ENCODE data around the gene SNRPD2. TPM values are rescaled to one million over a fixed set of nuclear protein-coding genes. Genes with fewer than 3 reads are reported as not detected.

SNRPD2 gene
- polyA plus RNA-seq, 1 donor (not counting 4 experiments of a cell fraction or from before 2014, with no cell fraction given) = 1,051 TPM

DNA sequence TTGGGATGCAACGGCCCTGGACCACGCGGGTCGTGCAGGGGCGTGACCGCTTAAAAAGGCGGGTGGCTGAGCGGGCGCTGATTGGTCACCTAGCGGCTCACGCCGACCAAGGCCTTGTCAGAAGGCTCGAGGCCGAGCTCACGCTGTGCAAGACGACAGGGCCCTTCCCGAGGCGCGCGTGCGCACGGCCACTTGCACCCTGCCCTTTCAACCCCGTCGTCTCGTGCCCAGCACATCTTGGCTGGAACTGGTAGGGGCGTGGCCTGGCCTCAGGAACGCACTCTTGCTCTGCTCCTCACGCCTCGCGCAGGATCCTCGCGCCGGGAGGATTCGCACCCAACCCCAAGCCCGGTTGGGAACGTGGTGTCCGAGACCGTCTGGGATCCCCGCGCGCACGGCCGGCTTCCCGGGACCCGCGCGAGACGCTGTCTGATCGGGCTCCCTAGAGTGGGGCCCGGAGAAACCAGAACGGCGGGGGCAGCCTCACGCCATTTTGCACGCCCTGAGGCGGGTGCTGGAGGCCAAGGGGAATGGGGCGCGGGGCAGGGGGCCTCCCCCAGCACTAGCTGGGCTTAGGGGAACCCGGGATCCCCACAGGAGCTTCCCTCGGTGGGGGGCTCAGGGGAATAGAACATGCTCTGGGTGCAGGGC, 41.5 kb upstream of the SNRPD2 start, which contains the start of gene MEIOSIN:
Gene MEIOSIN, plus strand, starts transcription at position 280 of the 651 bp plus-strand sequence. CDS start 1,938 bp downstream, outside the sequence.
- H3K27ac ChIP-seq (ENCODE audit: control insufficient read depth, insufficient read depth, low read length) = no peak within 1 kb of the TSS
- dilution Hi-C loops (cut with MboI; ENCODE audit: extremely low pct_ligation_motif_present, low sequenced_read_pairs) = no loop called here
- H4K20me1 ChIP-seq (ENCODE audit: control insufficient read depth, extremely low read depth, insufficient read depth, low read length) = no peaks in the 10 kb centered on the region
- peaks cover 16% of the 10 kb centered on the region for H3K4me1 ChIP-seq (ENCODE audit: control insufficient read depth, extremely low read depth, insufficient read depth, low read length)
- no peaks in the 10 kb centered on the region for H3K9me1 ChIP-seq (ENCODE audit: control insufficient read depth, extremely low read depth, insufficient read depth, low read length)
- no peak for TF ChIP-seq EZH2 (IDR thresholded peaks at IDR 0.05; ENCODE audit: low read length)
- TF ChIP-seq, protein P1, sequence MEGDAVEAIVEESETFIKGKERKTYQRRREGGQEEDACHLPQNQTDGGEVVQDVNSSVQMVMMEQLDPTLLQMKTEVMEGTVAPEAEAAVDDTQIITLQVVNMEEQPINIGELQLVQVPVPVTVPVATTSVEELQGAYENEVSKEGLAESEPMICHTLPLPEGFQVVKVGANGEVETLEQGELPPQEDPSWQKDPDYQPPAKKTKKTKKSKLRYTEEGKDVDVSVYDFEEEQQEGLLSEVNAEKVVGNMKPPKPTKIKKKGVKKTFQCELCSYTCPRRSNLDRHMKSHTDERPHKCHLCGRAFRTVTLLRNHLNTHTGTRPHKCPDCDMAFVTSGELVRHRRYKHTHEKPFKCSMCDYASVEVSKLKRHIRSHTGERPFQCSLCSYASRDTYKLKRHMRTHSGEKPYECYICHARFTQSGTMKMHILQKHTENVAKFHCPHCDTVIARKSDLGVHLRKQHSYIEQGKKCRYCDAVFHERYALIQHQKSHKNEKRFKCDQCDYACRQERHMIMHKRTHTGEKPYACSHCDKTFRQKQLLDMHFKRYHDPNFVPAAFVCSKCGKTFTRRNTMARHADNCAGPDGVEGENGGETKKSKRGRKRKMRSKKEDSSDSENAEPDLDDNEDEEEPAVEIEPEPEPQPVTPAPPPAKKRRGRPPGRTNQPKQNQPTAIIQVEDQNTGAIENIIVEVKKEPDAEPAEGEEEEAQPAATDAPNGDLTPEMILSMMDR (optimal IDR thresholded peaks at IDR 0.05 in 1 of 3, IDR thresholded peaks at IDR 0.05 in 1 of 3, conservative IDR thresholded peaks at IDR 0.05 in 1 of 3; ENCODE audit: extremely low read depth in 1 of 3, insufficient read depth in 2 of 3, low read length in 3 of 3) = no peak
- H2AFZ ChIP-seq (ENCODE audit: control insufficient read depth, low read length) = no peak within 1 kb of the TSS
- no peaks in the 10 kb centered on the region for H3K9me3 ChIP-seq (ENCODE audit: control insufficient read depth, low read depth, low read length)
- DNase-seq (ENCODE audit: low read depth, low spot score) = no peak
- peaks cover 24% of the 10 kb centered on the region for H3K79me2 ChIP-seq (ENCODE audit: control insufficient read depth, insufficient read depth, low read length)
- no peaks in the 10 kb centered on the region for H3K36me3 ChIP-seq (ENCODE audit: control insufficient read depth in 2 of 2, extremely low read depth in 1 of 2, insufficient read depth in 2 of 2, low read length in 2 of 2)
- no peak within 1 kb of the TSS for H3K4me2 ChIP-seq (ENCODE audit: control insufficient read depth, extremely low read depth, insufficient read depth, low read depth, low read length)
- no peak for FAIRE-seq
- H3K27me3 ChIP-seq (ENCODE audit: control insufficient read depth, extremely low read depth, insufficient read depth, low read length) = no peaks in the 10 kb centered on the region
- H3K4me3 ChIP-seq (ENCODE audit: control insufficient read depth in 2 of 3, extremely low read depth in 1 of 3, insufficient read depth in 2 of 3, low read depth in 1 of 3, low read length in 3 of 3) = no peak within 1 kb of the TSS
- no peak within 1 kb of the TSS for H3K9ac ChIP-seq (ENCODE audit: control insufficient read depth, extremely low read depth, insufficient read depth, low read length)

DNA sequence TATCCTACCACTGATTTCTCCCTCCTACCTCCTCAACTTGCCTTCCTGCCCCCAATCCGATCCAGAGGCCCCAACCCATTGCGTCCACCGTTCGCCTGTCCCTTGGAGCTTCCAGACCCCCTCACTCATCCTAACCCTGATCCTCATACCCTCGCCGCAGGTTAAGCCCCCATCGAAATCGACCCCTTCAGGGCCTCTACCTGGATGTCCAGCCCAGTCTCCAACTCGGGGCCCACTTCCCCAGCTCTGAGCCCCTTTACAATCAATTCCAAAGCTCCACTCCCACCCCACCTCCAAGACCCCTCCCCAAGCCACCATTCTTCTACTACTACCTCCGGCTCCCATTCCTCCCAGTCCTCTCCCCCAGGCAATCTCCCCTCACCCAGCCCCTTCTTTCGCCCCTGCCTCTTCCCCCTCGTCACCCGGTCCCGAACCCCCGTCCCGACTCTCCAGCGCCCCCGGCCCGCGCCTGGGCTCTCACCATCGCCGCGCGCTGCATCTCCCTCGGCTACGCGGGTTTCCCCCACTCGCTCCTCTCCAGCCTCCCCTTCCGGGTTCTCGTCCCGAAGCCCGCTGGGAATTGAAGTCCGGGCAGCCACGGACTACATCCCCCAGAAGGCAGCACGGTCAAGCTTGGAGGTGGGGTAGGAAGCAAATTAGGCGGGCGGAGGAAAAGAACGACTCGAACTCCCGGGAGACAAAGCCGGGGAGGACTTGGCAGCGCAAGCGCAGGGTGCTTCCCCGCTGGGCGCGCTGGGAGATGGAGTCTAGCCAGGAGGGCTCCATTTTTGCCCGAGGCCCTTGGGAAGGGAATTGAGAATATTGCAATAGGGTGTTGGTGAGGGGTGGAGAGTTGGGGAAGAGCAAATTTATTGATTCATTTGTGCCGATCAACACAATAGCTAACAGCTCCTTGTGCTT, 38.9 kb upstream of the SNRPD2 start, which contains the start of gene FBXO46:
Gene FBXO46, minus strand, starts transcription at position 529 of the 921 bp plus-strand sequence. CDS start 17,401 bp downstream, outside the sequence.
- peak within 1 kb of the TSS; percentile 82 for H3K27ac ChIP-seq (ENCODE audit: control insufficient read depth, insufficient read depth, low read length)
- TF ChIP-seq, protein P1 (optimal IDR thresholded peaks at IDR 0.05 in 1 of 3, IDR thresholded peaks at IDR 0.05 in 1 of 3, conservative IDR thresholded peaks at IDR 0.05 in 1 of 3; ENCODE audit: extremely low read depth in 1 of 3, insufficient read depth in 2 of 3, low read length in 3 of 3) = peak in 2 of 3 experiments; percentile 9 to 19
- TF ChIP-seq EZH2 (IDR thresholded peaks at IDR 0.05; ENCODE audit: low read length) = no peak
- DNase-seq (ENCODE audit: low read depth, low spot score) (peak; percentile 91), FAIRE-seq (peak; percentile 83)
- H3K9me3 ChIP-seq (ENCODE audit: control insufficient read depth, low read depth, low read length) = no peaks in the 10 kb centered on the region
- H3K4me2 ChIP-seq (ENCODE audit: control insufficient read depth, extremely low read depth, insufficient read depth, low read depth, low read length) = peak within 1 kb of the TSS; percentile 95
- no peaks in the 10 kb centered on the region for H3K36me3 ChIP-seq (ENCODE audit: control insufficient read depth in 2 of 2, extremely low read depth in 1 of 2, insufficient read depth in 2 of 2, low read length in 2 of 2)
- peaks cover 5% of the 10 kb centered on the region for H4K20me1 ChIP-seq (ENCODE audit: control insufficient read depth, extremely low read depth, insufficient read depth, low read length)
- H3K9ac ChIP-seq (ENCODE audit: control insufficient read depth, extremely low read depth, insufficient read depth, low read length) = peak within 1 kb of the TSS; percentile 97
- peak within 1 kb of the TSS; percentile 83 for H2AFZ ChIP-seq (ENCODE audit: control insufficient read depth, low read length)
- H3K4me1 ChIP-seq (ENCODE audit: control insufficient read depth, extremely low read depth, insufficient read depth, low read length) = peaks cover 18% of the 10 kb centered on the region
- no peaks in the 10 kb centered on the region for H3K9me1 ChIP-seq (ENCODE audit: control insufficient read depth, extremely low read depth, insufficient read depth, low read length)
- dilution Hi-C loops (cut with MboI; ENCODE audit: extremely low pct_ligation_motif_present, low sequenced_read_pairs) = no loop called here
- H3K4me3 ChIP-seq (ENCODE audit: control insufficient read depth in 2 of 3, extremely low read depth in 1 of 3, insufficient read depth in 2 of 3, low read depth in 1 of 3, low read length in 3 of 3) = peak within 1 kb of the TSS; percentile 86 to 99 (median 97)
- no peaks in the 10 kb centered on the region for H3K27me3 ChIP-seq (ENCODE audit: control insufficient read depth, extremely low read depth, insufficient read depth, low read length)
- H3K79me2 ChIP-seq (ENCODE audit: control insufficient read depth, insufficient read depth, low read length) = peaks cover 48% of the 10 kb centered on the region

Measured in keratinocyte (primary cell).